Measurements from ENCODE around the gene GPRC5B.

Gene GPRC5B

GRCh38 chr16:19850131-19850817 is 34.4 kb downstream of the GPRC5B start:
- no peaks in the 10 kb centered on the region for H3K27me3 ChIP-seq (ENCODE audit: insufficient read depth, low read length, poor library complexity, severe bottlenecking)
- no peak overlapping the region for H3K4me2 ChIP-seq (ENCODE audit: low read depth, low read length, poor library complexity, severe bottlenecking)
- H3K4me3 ChIP-seq (ENCODE audit: low read length, poor library complexity, severe bottlenecking), result no peak overlapping the region
- no peaks in the 10 kb centered on the region for H3F3A ChIP-seq (ENCODE audit: low read depth)
- H3K9me3 ChIP-seq (ENCODE audit: insufficient read depth, low read depth, low read length), result no peaks in the 10 kb centered on the region; the same call in 1 of the 2 replicates
- no peak overlapping the region for H3K9ac ChIP-seq (ENCODE audit: low read depth, low read length, poor library complexity, severe bottlenecking)
- H2AFZ ChIP-seq (ENCODE audit: low read length), result no peak overlapping the region
- H4K20me1 ChIP-seq (ENCODE audit: insufficient read depth, low read length, poor library complexity, severe bottlenecking), result no peaks in the 10 kb centered on the region
- no peaks in the 10 kb centered on the region for H3K79me2 ChIP-seq (ENCODE audit: insufficient read depth, low read length)
- TF ChIP-seq CTCF (conservative IDR thresholded peaks at IDR 0.05; ENCODE audit: low read length), result no peak
- TF ChIP-seq EZH2phosphoT487 (IDR thresholded peaks at IDR 0.05; ENCODE audit: borderline replicate concordance), result no peak
- no peaks in the 10 kb centered on the region for H3K9me2 ChIP-seq (replicated peaks; ENCODE audit: low read depth, low read length)
- H3K4me1 ChIP-seq (ENCODE audit: insufficient read depth, low read length, poor library complexity, severe bottlenecking), result no peaks in the 10 kb centered on the region
- H3K36me3 ChIP-seq (ENCODE audit: insufficient read depth, low read length), result no peaks in the 10 kb centered on the region

- Histone ChIP-seq H3K4me1 (ENCODE audit: insufficient read depth, low read length, poor library complexity, severe bottlenecking) (no peaks in the 10 kb centered on the region), H3K27me3 (ENCODE audit: insufficient read depth, low read length, poor library complexity, severe bottlenecking) (no peaks in the 10 kb centered on the region), H3K79me2 (ENCODE audit: insufficient read depth, low read length) (no peaks in the 10 kb centered on the region), H2AFZ (ENCODE audit: low read length) (no peak overlapping the region), H3K4me3 (ENCODE audit: low read length, poor library complexity, severe bottlenecking) (no peak overlapping the region), H3K9me3 (ENCODE audit: insufficient read depth, low read depth, low read length) (no peaks in the 10 kb centered on the region), H4K20me1 (ENCODE audit: insufficient read depth, low read length, poor library complexity, severe bottlenecking) (no peaks in the 10 kb centered on the region), H3K9me2 (replicated peaks; ENCODE audit: low read depth, low read length) (no peaks in the 10 kb centered on the region), H3K4me2 (ENCODE audit: low read depth, low read length, poor library complexity, severe bottlenecking) (no peak overlapping the region), H3K9ac (ENCODE audit: low read depth, low read length, poor library complexity, severe bottlenecking) (no peak overlapping the region), H3K36me3 (ENCODE audit: insufficient read depth, low read length) (no peaks in the 10 kb centered on the region), H3F3A (ENCODE audit: low read depth) (no peaks in the 10 kb centered on the region)
- TF ChIP-seq CTCF (conservative IDR thresholded peaks at IDR 0.05; ENCODE audit: low read length) (no peak), EZH2phosphoT487 (IDR thresholded peaks at IDR 0.05; ENCODE audit: borderline replicate concordance) (no peak)
Observed at GRCh38 chr16:19848756-19849155, 35.9 kb downstream of the GPRC5B start.

- Histone ChIP-seq H3K4me2 (ENCODE audit: low read depth, low read length, poor library complexity, severe bottlenecking) (no peak overlapping the region), H4K20me1 (ENCODE audit: insufficient read depth, low read length, poor library complexity, severe bottlenecking) (no peaks in the 10 kb centered on the region), H3K9ac (ENCODE audit: low read depth, low read length, poor library complexity, severe bottlenecking) (no peak overlapping the region), H3K9me3 (ENCODE audit: insufficient read depth, low read depth, low read length) (no peaks in the 10 kb centered on the region), H2AFZ (ENCODE audit: low read length) (no peak overlapping the region), H3F3A (ENCODE audit: low read depth) (no peaks in the 10 kb centered on the region), H3K4me3 (ENCODE audit: low read length, poor library complexity, severe bottlenecking) (no peak overlapping the region), H3K9me2 (replicated peaks; ENCODE audit: low read depth, low read length) (no peaks in the 10 kb centered on the region), H3K4me1 (ENCODE audit: insufficient read depth, low read length, poor library complexity, severe bottlenecking) (no peaks in the 10 kb centered on the region), H3K36me3 (ENCODE audit: insufficient read depth, low read length) (no peaks in the 10 kb centered on the region), H3K79me2 (ENCODE audit: insufficient read depth, low read length) (no peaks in the 10 kb centered on the region), H3K27me3 (ENCODE audit: insufficient read depth, low read length, poor library complexity, severe bottlenecking) (no peaks in the 10 kb centered on the region)
- TF ChIP-seq CTCF (conservative IDR thresholded peaks at IDR 0.05; ENCODE audit: low read length) (no peak), EZH2phosphoT487 (IDR thresholded peaks at IDR 0.05; ENCODE audit: borderline replicate concordance) (no peak)
Observed at GRCh38 chr16:19846436-19846835, 38.2 kb downstream of the GPRC5B start.
